Measurements from ENCODE around the gene AKT2.

Gene AKT2

GRCh38 chr19:40249781-40250180 lies 35.4 kb downstream of the AKT2 start:
- DNase-seq, result no peak

GRCh38 chr19:40249201-40249600 lies 35.9 kb downstream of the AKT2 start:
- no peak for DNase-seq

GRCh38 chr19:40247735-40248262 lies 37.3 kb downstream of the AKT2 start:
- no peak for DNase-seq

GRCh38 chr19:40247178-40247577 lies 38.0 kb downstream of the AKT2 start:
- no peak for DNase-seq

GRCh38 chr19:40246292-40247073 lies 38.7 kb downstream of the AKT2 start:
- no peak for DNase-seq

- no peak for DNase-seq
Measured at GRCh38 chr19:40245506-40246128, 39.5 kb downstream of the AKT2 start.

GRCh38 chr19:40244579-40245317 lies 40.4 kb downstream of the AKT2 start:
- no peak for DNase-seq

GRCh38 chr19:40243181-40243580 lies 42.0 kb downstream of the AKT2 start:
- DNase-seq, result no peak

GRCh38 chr19:40242480-40242879 lies 42.7 kb downstream of the AKT2 start:
- DNase-seq, result no peak

GRCh38 chr19:40241809-40242384 lies 43.2 kb downstream of the AKT2 start:
- DNase-seq, result no peak

GRCh38 chr19:40241125-40241808 lies 43.9 kb downstream of the AKT2 start:
- no peak for DNase-seq

GRCh38 chr19:40240332-40240731 lies 44.8 kb downstream of the AKT2 start:
- no peak for DNase-seq

GRCh38 chr19:40239415-40240226 lies 45.5 kb downstream of the AKT2 start:
- DNase-seq, result no peak

- no peak for DNase-seq
Measured at GRCh38 chr19:40238775-40239174, 46.4 kb downstream of the AKT2 start.

- DNase-seq, result no peak
Measured at GRCh38 chr19:40237791-40238190, 47.4 kb downstream of the AKT2 start.

GRCh38 chr19:40236366-40236765 lies 48.8 kb downstream of the AKT2 start:
- no peak for DNase-seq

- DNase-seq, result no peak
Measured at GRCh38 chr19:40236026-40236355, 49.2 kb downstream of the AKT2 start.

GRCh38 chr19:40235238-40236025 lies 49.7 kb downstream of the AKT2 start:
- DNase-seq, result no peak

- no peak for DNase-seq
Measured at GRCh38 chr19:40234429-40235237, 50.5 kb downstream of the AKT2 start.

- DNase-seq, result no peak
Measured at GRCh38 chr19:40233811-40234389, 51.2 kb downstream of the AKT2 start.
